ENCODE measurements around the gene POLR1B. TPM values are rescaled to one million over a fixed set of nuclear protein-coding genes. Genes with fewer than 3 reads are reported as not detected.
"Not testable (repeated sequence)": the region's sequence is repeated elsewhere in the genome, so short reads cannot be mapped to it uniquely, and the experiment has no call there.

The POLR1B gene
- polyA plus RNA-seq, 4 donors: 18.2 to 24.6 (median 23.6) TPM

DNA sequence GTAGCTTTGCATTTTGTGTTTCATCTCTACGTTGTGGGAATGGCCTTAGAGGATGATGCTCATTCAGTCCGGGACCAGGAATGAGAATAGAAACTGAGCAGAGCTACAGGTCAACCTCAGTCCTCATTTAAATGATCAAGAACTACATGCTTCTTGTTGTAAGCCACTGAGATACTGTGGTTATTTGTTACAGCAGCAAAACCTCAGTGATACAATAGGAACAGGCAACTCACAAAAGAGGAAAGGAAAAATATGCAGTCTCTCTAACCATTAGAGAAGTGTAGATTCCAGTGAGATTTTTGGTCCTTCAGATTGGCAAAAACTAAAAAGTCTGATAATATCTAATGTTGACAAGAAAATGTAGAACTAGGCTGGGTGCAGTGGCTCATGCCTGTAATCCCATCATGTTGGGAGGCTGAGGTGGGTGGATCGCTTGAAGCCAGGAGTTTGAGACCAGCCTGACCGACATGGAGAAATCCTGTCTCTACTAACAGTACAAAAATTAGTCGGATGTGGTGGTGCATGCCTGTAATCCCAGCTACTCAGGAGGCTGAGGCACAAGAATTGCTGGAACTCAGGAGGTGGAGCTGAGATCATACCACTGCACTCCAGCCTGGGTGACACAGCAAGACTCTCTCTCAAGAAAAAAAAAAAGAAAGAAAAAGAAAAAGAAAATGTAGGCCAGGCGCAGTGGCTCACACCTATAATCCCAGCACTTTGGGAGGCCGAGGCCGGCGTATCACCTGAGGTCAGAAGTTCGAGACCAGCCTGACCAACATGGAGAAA, 55.5 kb downstream of the POLR1B start:
- DNase-seq (ENCODE audit: low read depth in 4 of 4, low spot score in 3 of 4): no peak

DNA sequence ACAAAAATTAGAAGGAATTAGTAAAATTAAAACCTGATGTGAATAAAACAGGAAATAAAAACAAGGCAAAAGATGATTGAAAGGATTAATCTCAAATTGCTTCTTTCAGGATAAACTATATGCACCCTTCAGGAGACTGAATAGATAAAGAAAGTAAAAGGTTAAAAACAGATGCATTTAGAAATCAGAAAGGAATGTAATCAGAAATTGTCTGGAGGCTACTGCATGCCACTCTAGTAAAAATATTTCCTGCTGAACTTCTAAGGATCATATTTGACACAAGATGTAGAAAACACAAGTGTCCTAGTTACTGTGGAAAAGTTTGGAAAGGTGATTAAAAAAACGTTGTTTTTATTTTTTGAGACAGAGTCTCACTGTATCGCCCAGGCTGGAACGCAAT, 58.4 kb downstream of the POLR1B start:
- no peak for DNase-seq (ENCODE audit: low read depth in 4 of 4, low spot score in 3 of 4)

DNA sequence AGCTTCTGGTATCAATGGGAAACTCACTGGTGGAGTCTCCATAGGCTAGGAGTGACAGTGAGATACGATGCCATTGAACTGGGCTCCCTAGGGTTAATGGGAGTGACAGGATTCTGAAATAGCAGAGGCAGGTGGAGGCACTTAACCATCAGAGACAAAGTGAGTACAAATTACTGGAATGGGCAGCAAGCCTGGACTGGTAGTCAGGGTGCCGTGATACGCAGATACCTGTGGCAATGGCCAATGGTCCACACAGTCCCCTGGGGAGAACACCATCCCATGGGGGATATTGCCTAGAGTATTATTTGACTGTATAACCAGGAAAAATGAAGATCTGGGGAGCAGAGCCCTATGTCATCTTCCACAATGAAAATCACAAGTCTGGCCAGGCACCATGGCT, 59.5 kb downstream of the POLR1B start:
- DNase-seq (ENCODE audit: low read depth in 4 of 4, low spot score in 3 of 4): no peak

DNA sequence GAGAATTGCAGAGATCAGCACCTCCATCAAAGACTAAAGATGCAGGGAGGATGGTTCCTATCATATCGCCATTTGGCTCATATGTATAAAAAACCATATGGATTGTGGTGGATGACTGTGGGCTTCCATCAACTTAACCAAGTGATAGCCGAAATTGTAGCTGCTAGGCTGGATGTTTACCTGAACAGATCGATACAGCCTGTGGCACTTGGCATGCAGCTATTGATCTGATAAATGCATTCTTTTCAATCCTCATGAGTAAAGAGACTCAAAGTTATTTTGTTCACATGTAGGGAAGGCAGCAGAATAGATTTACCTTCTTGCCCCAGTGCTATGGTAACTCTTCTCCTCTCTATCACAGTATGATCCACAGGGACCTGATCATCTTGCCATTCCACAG, 60.7 kb downstream of the POLR1B start:
- no peak for DNase-seq (ENCODE audit: low read depth in 4 of 4, low spot score in 3 of 4)

DNA sequence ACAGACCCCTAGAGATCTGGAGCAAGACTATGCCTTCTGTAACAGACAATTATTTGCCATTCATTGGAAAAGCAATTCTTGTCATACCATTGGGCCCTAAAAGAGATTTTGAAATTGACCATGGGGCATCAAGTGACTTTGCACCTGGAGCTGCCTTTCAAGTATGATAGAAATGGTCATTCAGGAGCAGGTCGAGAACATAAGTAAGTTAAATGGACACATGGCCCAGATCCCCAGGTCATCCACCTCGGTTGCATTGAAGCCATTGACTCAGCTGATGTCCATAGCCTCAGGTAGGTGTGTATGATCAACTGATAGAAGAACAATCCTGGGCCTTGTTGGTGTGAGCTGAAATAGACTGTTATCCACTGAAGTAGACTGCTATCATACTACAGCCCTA, 61.5 kb downstream of the POLR1B start:
- no peak for DNase-seq (ENCODE audit: low read depth in 4 of 4, low spot score in 3 of 4)

DNA sequence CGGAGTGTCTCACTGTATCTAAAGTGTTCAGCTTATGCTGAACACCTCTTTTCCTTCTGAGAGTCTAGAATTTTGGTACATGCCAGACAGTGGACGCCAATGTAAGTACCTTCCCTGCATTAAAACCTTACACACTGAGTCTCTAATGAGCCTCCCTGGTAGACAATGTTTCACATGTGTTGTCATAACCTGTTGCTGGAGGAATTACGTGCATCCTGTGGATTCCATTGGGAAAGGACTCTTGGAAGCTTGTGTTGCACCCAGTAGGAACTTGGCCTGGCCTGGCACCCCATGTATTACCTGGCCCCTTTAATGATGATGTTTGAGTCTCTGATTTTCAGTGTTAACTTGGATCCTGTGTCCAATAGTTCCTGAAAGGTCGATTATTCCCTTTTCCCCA, 62.7 kb downstream of the POLR1B start:
- no peak for DNase-seq (ENCODE audit: low read depth in 4 of 4, low spot score in 3 of 4)

DNA sequence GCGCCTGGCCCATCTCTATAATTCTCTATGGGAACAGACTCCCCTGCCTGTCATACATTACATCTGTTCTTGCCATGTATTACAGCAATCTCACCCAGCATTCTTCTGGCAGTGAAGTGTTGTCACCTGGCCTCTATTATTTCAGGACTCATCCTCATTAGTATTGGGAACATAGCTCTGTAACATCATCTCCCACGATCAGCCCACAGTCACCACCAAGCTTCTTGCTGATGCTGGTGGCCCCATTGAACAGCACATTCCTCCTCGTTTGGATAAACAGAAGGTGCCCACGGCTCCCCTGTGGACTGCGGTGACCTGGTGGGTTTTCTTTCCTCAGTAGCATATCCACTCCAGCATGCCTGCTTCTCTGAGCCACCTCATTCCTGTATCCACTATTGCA, 63.7 kb downstream of the POLR1B start:
- DNase-seq (ENCODE audit: low read depth in 4 of 4, low spot score in 3 of 4): no peak

DNA sequence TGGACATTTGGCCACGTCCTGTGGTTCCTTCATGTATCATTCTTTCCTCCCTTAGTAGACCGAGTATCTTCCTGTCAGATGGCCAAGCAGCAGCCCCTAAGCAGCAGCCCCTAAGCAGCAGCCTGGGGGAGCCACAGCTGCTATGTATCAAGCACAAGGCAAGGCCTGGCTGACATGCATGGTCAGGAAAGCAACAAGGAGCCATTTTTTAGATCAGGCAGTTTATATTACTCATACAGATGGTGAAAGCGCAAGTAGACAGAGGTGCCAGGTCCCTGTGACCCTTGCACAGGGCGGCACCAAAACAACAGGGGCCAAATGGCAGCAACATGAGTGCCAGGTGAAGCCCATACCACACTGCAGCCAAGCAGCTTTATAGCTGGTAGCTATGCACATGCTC, 64.3 kb downstream of the POLR1B start:
- no peak for DNase-seq (ENCODE audit: low read depth in 4 of 4, low spot score in 3 of 4)

DNA sequence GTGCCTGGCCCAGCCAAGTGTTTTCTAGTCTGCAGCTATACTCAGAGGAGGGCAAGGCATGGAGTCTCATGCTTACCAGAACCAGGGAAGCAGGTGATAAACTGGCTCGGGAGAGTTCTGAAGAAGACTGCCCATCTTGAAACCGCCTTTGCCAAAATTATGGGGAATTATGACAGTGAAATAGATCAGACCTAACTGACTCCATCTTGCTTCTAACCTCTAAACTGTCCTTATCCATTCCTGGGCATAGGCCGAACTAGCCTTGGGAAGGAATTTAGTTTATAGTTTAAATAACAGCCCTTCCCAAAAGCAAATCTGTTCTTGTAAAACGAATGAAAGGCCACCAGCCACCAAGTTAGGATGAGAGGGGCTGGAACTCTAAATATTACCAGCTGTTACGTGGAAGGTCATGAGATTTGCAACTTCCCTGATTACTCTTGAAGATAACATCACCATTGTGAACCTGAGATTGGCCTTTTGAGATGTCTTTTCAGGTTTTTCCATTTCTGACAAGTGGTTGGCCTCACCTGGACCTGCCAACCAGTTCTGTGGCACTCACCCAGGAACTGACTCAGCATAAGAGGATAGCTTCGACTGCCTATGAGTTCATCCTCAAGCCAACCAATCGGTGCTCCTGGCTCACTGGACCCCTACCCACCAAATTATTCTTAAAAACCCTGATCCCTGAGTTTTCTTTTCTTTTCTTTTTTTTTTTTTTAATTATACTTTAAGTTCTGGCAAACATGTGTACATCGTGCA, 65.6 kb downstream of the POLR1B start:
- no peak for DNase-seq (ENCODE audit: low read depth in 4 of 4, low spot score in 3 of 4)

DNA sequence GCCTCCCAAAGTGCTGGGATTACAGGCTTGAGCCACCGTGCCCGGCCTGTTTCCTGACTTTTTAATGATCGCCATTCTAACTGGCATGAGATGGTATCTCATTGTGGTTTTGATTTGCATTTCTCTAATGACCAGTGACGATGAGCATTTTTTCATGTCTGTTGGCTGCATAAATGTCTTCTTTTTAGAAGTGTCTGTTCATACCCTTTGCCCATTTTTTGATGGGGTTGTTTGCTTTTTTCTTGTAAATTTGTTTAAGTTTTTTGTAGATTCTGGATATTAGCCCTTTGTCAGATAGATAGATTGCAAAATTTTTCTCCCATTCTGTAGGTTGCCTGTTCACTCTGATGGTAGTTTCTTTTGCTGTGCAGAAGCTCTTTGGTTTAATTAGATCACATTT, 67.1 kb downstream of the POLR1B start:
- not testable (repeated sequence) for DNase-seq (ENCODE audit: low read depth in 4 of 4, low spot score in 3 of 4)

DNA sequence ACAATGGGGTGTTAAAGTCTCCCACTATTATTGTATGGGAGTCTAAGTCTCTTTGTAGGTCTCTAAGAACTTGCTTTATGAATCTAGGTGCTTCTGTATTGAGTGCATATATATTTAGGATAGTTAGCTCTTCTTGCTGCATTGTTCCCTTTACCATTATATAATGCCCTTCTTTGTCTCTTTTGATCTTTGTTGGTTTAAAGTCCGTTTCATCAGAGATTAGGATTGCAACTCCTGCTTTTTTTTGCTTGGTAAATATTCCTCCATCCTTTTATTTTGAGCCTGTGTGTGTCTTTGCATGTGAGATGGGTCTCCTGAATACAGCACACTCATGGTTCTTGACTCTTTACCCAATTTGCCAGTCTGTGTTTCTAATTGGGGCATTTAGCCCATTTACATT, 70.0 kb downstream of the POLR1B start:
- not testable (repeated sequence) for DNase-seq (ENCODE audit: low read depth in 4 of 4, low spot score in 3 of 4)

DNA sequence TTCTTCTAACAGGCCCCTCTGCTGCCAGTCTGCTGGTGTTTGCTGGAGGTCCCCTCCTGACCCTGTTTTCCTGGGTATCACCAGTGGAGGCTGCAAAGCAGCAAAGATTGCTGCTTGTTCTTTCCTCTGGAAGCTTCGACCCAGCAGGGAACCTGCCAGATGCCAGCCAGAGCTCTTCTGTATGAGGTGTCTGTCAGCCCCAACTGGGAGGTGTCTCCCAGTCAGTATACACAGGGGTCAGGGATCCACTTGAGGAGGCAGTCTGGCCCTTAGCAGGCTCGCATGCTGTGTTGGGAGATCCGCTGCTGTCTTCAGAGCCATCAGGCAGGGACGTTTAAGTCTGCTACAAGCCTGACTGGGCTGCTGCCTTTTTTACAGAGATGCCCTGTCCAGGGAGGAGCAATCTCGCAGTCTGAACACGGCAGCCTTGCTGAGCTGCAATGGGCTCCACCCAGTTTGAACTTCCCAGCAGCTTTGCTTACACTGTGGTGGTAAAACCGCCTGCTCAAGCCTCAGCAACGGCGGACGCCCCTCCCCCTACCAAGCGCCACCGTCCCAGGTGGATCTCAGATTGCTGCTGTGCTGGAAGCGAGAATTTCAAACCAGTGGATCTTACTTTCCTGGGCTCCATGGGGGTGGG, 72.1 kb downstream of the POLR1B start:
- no peak for DNase-seq (ENCODE audit: low read depth in 4 of 4, low spot score in 3 of 4)

DNA sequence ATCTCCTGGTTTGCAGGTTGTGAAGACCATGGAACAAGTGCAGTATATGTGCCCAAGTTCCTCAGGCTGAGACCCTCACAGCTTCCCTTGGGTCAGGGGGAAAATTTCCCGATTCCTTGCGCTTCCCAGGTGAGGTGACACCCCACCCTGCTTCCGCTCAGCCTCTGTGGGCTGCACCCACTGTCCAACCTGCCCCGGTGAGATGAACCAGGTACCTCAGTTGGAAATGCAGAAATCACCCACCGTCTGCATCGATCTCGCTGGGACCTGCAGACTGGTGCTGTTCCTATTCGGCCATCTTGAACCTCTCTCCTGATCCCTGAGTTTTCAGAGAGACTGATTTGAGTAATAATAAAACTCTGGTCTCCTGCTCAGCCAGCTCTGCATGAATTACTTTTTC, 72.8 kb downstream of the POLR1B start:
- DNase-seq (ENCODE audit: low read depth in 4 of 4, low spot score in 3 of 4): no peak

DNA sequence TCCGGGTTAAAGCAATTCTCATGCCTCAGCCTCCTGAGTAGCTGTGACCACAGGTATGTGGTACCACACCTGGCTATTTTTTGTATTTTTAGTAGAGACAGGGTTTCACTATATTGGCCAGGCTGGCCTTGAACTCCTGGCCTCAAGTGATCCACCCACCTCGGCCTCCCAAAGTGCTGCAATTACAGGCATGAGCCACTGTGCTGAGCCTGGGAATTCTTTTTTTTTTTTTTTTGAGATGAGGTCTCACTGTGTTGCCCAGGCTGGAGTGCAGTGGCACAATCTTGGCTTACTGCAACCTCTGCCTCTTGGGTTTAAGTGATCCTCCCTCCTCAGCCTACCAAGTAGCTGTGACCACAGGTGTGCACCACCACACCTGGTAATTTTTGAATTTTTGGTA, 73.5 kb downstream of the POLR1B start:
- not testable (repeated sequence) for DNase-seq (ENCODE audit: low read depth in 4 of 4, low spot score in 3 of 4)

DNA sequence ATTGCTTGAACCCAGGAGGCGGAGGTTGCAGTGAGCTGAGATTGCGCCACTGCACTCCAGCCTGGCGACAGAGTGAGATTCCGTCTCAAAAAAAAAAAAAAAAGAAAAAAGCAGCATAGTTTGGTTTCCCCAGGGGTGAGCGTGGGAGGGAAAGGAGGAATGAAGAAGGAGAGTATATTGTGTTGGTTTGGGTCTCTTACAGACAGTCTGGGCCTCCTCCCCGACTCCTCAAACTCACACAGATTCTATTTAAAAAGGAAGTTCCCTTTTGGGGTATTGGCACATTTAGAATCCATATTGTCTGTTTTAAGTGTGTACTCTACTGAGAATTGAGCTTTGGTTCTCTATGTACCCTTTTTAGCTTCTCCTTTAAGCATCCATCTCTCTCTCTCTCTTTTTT, 76.1 kb downstream of the POLR1B start:
- DNase-seq (ENCODE audit: low read depth in 4 of 4, low spot score in 3 of 4): no peak

DNA sequence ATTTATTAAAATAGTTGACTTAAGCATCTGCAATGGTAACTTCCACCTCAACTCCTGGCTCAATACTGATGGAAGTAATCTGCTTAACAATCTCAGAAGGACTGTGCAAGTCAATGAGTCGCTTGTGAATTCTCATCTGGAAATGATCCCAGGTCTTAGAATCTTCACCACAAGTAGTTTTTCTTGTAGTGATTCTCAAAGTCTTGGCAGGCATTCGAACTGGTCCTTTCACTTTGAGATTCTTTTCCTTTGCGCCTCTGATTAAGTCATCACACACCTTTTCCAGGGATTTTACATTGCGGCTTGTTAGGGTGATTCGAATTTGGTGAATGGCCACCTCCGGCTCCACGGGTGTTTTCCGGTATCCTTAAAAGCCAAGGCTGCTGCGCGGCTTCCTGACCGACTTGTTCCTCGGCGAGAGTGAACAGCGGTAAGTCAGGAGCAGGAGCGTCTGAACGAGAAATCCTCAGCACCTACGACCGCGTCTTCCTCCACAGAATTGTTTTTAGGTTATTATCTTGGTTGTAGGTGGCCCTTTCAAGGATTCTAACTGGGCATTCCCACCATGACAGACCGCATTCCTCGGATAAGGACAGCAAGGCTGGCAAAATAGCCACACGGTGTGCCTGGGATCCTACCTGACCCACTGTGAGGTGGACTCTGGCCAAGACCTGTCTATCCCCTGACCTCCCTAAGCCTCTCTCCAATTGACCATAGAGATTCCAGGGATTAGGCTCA, 79.7 kb downstream of the POLR1B start:
- DNase-seq (ENCODE audit: low read depth in 4 of 4, low spot score in 3 of 4): no peak

DNA sequence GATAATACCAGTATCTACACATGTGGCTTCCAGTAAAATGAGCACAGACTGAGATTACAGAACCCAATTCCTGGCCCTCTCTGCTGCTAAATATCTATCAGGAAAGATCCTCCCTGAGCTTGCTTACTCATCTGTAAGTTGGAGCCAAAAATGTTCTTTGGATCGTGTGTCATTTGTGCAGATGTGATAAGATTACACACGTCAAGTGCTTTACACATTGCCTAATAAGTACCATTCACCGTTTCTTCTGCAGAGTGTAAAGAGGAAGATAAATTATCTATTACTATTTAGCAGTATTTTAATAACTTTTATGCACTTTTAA, 80.2 kb downstream of the POLR1B start:
- no peak for DNase-seq (ENCODE audit: low read depth in 4 of 4, low spot score in 3 of 4)

DNA sequence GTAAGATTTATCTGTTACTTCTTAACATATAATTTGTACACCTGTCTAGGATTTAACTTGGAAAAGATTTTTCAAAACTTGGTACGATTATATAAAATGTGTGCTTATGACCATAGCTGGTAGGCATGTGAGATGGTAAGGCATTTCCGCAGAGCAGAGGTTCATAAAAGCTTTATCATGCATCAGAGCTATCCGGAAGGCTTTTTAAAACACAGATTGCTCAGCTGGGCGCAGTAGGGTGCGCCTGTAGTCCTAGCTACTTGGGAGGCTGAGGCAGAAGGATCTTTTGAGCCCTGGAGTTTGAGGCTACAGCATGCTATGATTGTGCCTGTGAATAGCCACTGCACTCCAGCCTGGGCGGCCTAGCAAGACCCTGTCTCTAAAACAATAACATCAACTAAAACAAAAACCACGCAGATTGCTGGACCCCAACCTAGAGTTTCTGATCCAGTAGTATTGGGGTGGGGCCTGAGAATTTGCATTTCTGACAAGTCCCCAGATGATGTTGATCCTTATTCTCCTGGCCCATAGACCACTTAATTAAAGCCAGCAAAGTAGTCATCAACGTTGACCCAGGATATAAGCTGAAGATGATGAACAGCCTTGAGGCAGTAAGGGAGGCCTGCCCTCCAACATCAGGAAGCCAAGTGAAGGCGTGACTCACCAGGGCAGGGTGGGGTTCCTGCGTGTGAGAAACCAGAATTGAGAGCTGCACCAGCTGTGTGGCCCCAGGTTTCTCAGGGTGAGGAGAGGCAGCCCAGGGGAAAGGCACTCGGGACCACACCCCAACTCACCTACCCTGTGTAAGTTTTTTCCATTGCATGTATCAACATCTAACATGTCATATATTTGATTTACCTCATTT, 81.9 kb downstream of the POLR1B start:
- no peak for DNase-seq (ENCODE audit: low read depth in 4 of 4, low spot score in 3 of 4)

DNA sequence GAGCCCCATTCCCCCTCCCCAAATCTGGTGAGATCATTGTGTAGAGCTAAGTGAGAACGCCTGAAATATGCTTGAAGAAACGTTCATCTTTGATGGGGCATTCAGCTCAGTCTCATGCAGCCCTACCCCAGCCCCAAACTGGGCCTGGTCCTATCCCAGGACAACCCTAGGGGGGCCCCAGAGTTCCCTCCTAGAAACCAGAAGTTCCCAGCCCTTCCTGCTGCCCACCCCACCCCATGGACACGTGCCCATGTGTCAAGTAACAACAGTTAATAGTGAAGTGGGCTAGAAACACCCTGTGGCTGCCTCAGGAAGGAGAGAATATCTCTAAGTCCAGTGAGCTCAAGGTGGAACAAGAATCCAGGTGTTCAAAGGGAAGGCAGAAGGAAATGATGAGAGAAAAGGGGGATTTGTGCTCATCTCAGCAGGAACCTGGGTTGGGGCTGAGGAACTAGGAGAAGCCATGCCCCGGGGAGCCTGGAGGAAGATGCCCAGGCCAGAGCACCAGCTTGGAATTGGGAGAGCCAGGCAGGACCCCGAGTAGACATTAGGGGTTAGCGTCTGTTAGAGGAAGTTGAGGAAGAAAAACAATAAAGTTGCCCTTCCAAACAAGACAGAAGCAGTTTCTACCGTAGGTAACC, 83.3 kb downstream of the POLR1B start:
- DNase-seq (ENCODE audit: low read depth in 4 of 4, low spot score in 3 of 4): no peak

DNA sequence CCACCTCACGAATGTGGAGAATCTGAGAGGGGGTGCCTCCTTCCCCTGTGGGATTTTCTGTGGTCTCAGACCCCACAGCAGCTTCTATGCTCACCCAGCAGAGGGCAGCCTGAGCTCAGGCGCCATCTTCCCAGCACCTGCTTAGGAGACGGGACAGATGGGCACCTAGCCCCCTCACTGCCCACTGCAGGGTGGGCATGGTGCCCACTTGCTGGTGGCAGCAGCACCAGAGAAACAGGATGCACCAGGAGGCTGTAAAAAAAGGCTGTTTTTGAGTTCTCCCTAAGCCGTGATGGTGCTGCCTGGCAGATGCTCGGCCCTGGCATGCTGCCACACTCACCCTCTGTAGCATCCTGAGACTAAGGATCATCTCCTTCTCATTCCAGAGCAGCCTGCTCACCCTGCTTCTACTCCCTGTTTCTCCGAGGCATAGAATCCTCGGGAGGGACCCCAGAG, 84.4 kb downstream of the POLR1B start:
- DNase-seq (ENCODE audit: low read depth in 4 of 4, low spot score in 3 of 4): no peak

Data from left renal pelvis (tissue), 4 donors.